H9 (cell line): ENCODE results near the gene PARP3. TPM values are rescaled to one million over a fixed set of nuclear protein-coding genes. Genes with fewer than 3 reads are reported as not detected.
A peak's percentile ranks its signal among the peaks of the same experiment; 100 is the strongest.

ENCODE experiments used
- DNase-seq: peaks from one replicate; pipeline ENCODE4 v3.0.0-alpha.2; 2017
- H2AFZ ChIP-seq: one replicate; pipeline ENCODE4 v1.6.1; 2013; ENCODE audit warnings: mild to moderate bottlenecking, low read length, control low read depth, moderate library complexity
- H2AK5ac ChIP-seq: 2 replicates; pipeline ENCODE4 v1.6.1; 2013; ENCODE audit warnings: low read length, control low read depth, mixed read lengths; ENCODE audit not compliant: insufficient read length
- H2BK120ac ChIP-seq: one replicate; pipeline ENCODE4 v1.6.1; 2013; ENCODE audit warnings: low read depth, mild to moderate bottlenecking, low read length, control low read depth, inconsistent platforms; ENCODE audit not compliant: poor library complexity, severe bottlenecking
- H2BK12ac ChIP-seq: 2 replicates; pipeline ENCODE4 v1.6.1; 2013; ENCODE audit warnings: low read length, control low read depth, mixed read lengths, low read depth; ENCODE audit not compliant: insufficient read length
- H2BK15ac ChIP-seq: 2 replicates; pipeline ENCODE4 v1.6.1; 2013; ENCODE audit warnings: low read depth, low read length, control low read depth
- H2BK20ac ChIP-seq: one replicate; pipeline ENCODE4 v1.6.1; 2013; ENCODE audit warnings: low read depth, mild to moderate bottlenecking, low read length, control low read depth, inconsistent platforms; ENCODE audit not compliant: poor library complexity, severe bottlenecking
- H2BK5ac ChIP-seq: 2 replicates; pipeline ENCODE4 v1.6.1; 2013; ENCODE audit warnings: low read length, control low read depth, mixed read lengths; ENCODE audit not compliant: insufficient read length
- H3K14ac ChIP-seq: 2 replicates; pipeline ENCODE4 v1.6.1; 2013; ENCODE audit warnings: low read length, control low read depth; ENCODE audit not compliant: insufficient read depth
- H3K18ac ChIP-seq: 2 replicates; pipeline ENCODE4 v1.6.1; 2013; ENCODE audit warnings: low read depth, mild to moderate bottlenecking, mixed read lengths, low read length, control low read depth; ENCODE audit not compliant: insufficient read length
- H3K23ac ChIP-seq: 2 replicates; pipeline ENCODE4 v1.6.1; 2013; ENCODE audit warnings: low read length, control low read depth, mixed read lengths, low read depth; ENCODE audit not compliant: insufficient read length
- H3K23me2 ChIP-seq: 2 replicates; pipeline ENCODE4 v1.6.1; 2013; ENCODE audit warnings: low read depth, mild to moderate bottlenecking, mixed read lengths, low read length, control low read depth; ENCODE audit not compliant: insufficient read length, poor library complexity, severe bottlenecking
- H3K27ac ChIP-seq: 2 replicates; pipeline ENCODE4 v1.5.1; 2013; ENCODE audit warnings: low read length, control low read depth, mixed read lengths, low read depth; ENCODE audit not compliant: insufficient read length
- H3K27me3 ChIP-seq: 2 replicates; pipeline ENCODE4 v1.6.1; 2013; ENCODE audit warnings: low read length, control low read depth, inconsistent platforms; ENCODE audit not compliant: insufficient read depth
- H3K4ac ChIP-seq: 2 replicates; pipeline ENCODE4 v1.6.1; 2013; ENCODE audit warnings: low read depth, mild to moderate bottlenecking, control low read depth, inconsistent platforms, low read length, moderate library complexity
- H3K4me1 ChIP-seq: 2 replicates; pipeline ENCODE4 v1.6.1; 2013; ENCODE audit warnings: low read length, control low read depth, inconsistent platforms; ENCODE audit not compliant: insufficient read depth
- H3K4me2 ChIP-seq: 2 replicates; pipeline ENCODE4 v1.6.1; 2013; ENCODE audit warnings: low read length, control low read depth, mixed read lengths; ENCODE audit not compliant: insufficient read length, insufficient read depth
- H3K56ac ChIP-seq: 2 replicates; pipeline ENCODE4 v1.6.1; 2013; ENCODE audit warnings: low read depth, mild to moderate bottlenecking, mixed read lengths, low read length, control low read depth; ENCODE audit not compliant: insufficient read length
- H3K79me1 ChIP-seq: 2 replicates; pipeline ENCODE4 v1.6.1; 2013; ENCODE audit warnings: low read depth, mild to moderate bottlenecking, moderate library complexity, low read length, control low read depth, inconsistent platforms; ENCODE audit not compliant: insufficient read depth, poor library complexity, severe bottlenecking
- H3K79me2 ChIP-seq: 2 replicates; pipeline ENCODE4 v1.6.1; 2013; ENCODE audit warnings: low read length, control low read depth, inconsistent platforms; ENCODE audit not compliant: insufficient read depth
- H3K9ac ChIP-seq: 2 replicates; pipeline ENCODE4 v1.6.1; 2013; ENCODE audit warnings: low read length, control low read depth, mixed read lengths; ENCODE audit not compliant: insufficient read length; ENCODE audit errors: extremely low read depth
- H3K9me3 ChIP-seq: one replicate; pipeline ENCODE4 v1.6.1; 2013; ENCODE audit warnings: low read depth, low read length, inconsistent platforms; ENCODE audit not compliant: control insufficient read depth
- H3T11ph ChIP-seq: one replicate; pipeline ENCODE4 v1.6.1; 2013; ENCODE audit warnings: mild to moderate bottlenecking, low read length, control low read depth, inconsistent platforms
- H4K20me1 ChIP-seq: one replicate; pipeline ENCODE4 v1.6.1; 2013; ENCODE audit not compliant: control insufficient read depth, insufficient read length, insufficient read depth
- H4K5ac ChIP-seq: 2 replicates; pipeline ENCODE4 v1.6.1; 2013; ENCODE audit warnings: low read depth, mild to moderate bottlenecking, mixed read lengths, low read length, control low read depth; ENCODE audit not compliant: insufficient read length
- H4K8ac ChIP-seq: replicated peaks from 2 replicates; pipeline ENCODE4 v1.6.1; 2013; ENCODE audit warnings: low read length, control low read depth, mixed read lengths, low read depth; ENCODE audit not compliant: insufficient read length
- H4K91ac ChIP-seq: 2 replicates; pipeline ENCODE4 v1.6.1; 2013; ENCODE audit warnings: low read depth, mild to moderate bottlenecking, moderate library complexity, mixed read lengths, low read length, control low read depth; ENCODE audit not compliant: insufficient read length
- H3K27ac Mint-ChIP-seq, 3 experiments: 2 replicates in 2 of 3; 3 replicates in 1 of 3; pipeline ENCODE4 v1.8.0; 2020 to 2021; ENCODE audit warnings: mixed read lengths in 3 of 3, mild to moderate bottlenecking in 1 of 3, moderate library complexity in 1 of 3
- H3K27me3 Mint-ChIP-seq: 2 replicates; pipeline ENCODE4 v1.8.0; 2021; ENCODE audit warnings: low read depth, mild to moderate bottlenecking, moderate library complexity, mixed read lengths
- H3K36me3 Mint-ChIP-seq, 3 experiments: 2 replicates in 2 of 3; 3 replicates in 1 of 3; pipeline ENCODE4 v1.8.0; 2020 to 2021; ENCODE audit warnings: low read depth in 3 of 3, mixed read lengths in 3 of 3; ENCODE audit not compliant: insufficient read depth in 1 of 3
- H3K4me1 Mint-ChIP-seq, 2 experiments: 2 replicates each; pipeline ENCODE4 v1.8.0; 2020; ENCODE audit warnings: mixed read lengths in 2 of 2
- H3K4me3 Mint-ChIP-seq, 2 experiments: 2 replicates in 1 of 2; 3 replicates in 1 of 2; pipeline ENCODE4 v1.8.0; 2020 to 2021; ENCODE audit warnings: mild to moderate bottlenecking in 2 of 2, mixed read lengths in 2 of 2, moderate library complexity in 1 of 2
- H3K9me3 Mint-ChIP-seq, 2 experiments: 2 replicates in 1 of 2; 3 replicates in 1 of 2; pipeline ENCODE4 v1.8.0; 2020; ENCODE audit warnings: mild to moderate bottlenecking in 2 of 2, mixed read lengths in 2 of 2, moderate library complexity in 1 of 2
- CTCF ChIP-seq: fragments of 200-600 bp; sonication (generic); conservative IDR thresholded peaks from 3 replicates; pipeline ENCODE4 v1.8.0; 2021; ENCODE audit warnings: antibody characterized with exemption, mild to moderate bottlenecking
- WGBS: extraction: QIAGEN DNeasy Blood & Tissue Kit; methylation state at CpG from one replicate; pipeline ENCODE4 v1.1.7; 2013; ENCODE audit warnings: missing lambda C conversion rate, low lambda C conversion rate, mixed read lengths; ENCODE audit not compliant: insufficient read length; ENCODE audit errors: extremely low coverage; 5-methylcytosine and 5-hydroxymethylcytosine counted together
- long read RNA-seq: library from polyadenylated mRNA; unstranded; transcript quantifications from one replicate; pipeline ENCODE4 v2.0.0, GENCODE V29; 2020
- total RNA-seq: library from RNA; stranded (reverse); gene quantifications from 2 replicates; pipeline ENCODE4 v1.2.1, GENCODE V29; 2021

Gene PARP3
- total RNA-seq: 1.3 and 2.1 TPM in 2 replicates
- long read RNA-seq, partial matches to known transcripts: 1 of 3 reads
- long read RNA-seq, other reads (novel, unspliced or antisense): 1 of 3 reads

GRCh38 chr3:51941798-51942602 lies at the start of gene PARP3, which contains the start of gene RRP9:
Gene PARP3, plus strand, starts transcription at chr3:51942363. Its CDS starts 993 bp downstream, at chr3:51943356.
Gene RRP9, minus strand, starts transcription at chr3:51941904. Its CDS starts 37 bp downstream, at chr3:51941867.
- no CpG with 5 or more reads among the region's 67 CpGs for WGBS
- Mint-ChIP-seq H3K27ac (peak within 1 kb of the TSS; percentile 17 to 71 (median 19); a peak in 2 of 7 replicates), H3K27me3 (peaks cover 44% of the 10 kb centered on the region), H3K4me1 (peaks cover 17 to 18% of the 10 kb centered on the region in 2 experiments), H3K4me3 (peak within 1 kb of the TSS; percentile 87 to 93), H3K9me3 (no peaks in the 10 kb centered on the region; a peak in 1 of 5 replicates), H3K36me3 (peaks cover 21 to 35% (median 32%) of the 10 kb centered on the region in 3 experiments; a peak in 6 of 7 replicates)
- peak; percentile 100 for TF ChIP-seq CTCF
- Histone ChIP-seq H3K79me1 (peaks cover 14% of the 10 kb centered on the region), H3K9me3 (no peaks in the 10 kb centered on the region), H2AFZ (no peak within 1 kb of the TSS), H3K27me3 (no peaks in the 10 kb centered on the region), H3K14ac (no peak within 1 kb of the TSS), H4K20me1 (no peaks in the 10 kb centered on the region), H3K4me2 (peak within 1 kb of the TSS; percentile 87), H2BK15ac (no peak within 1 kb of the TSS), H2BK5ac (no peak within 1 kb of the TSS), H3T11ph (no peak within 1 kb of the TSS), H2BK20ac (no peak within 1 kb of the TSS), H4K8ac (no peak within 1 kb of the TSS), H3K23me2 (peaks cover 16% of the 10 kb centered on the region), H4K5ac (no peak within 1 kb of the TSS), H3K27ac (no peak within 1 kb of the TSS), H3K56ac (no peak within 1 kb of the TSS), H3K79me2 (peaks cover 10% of the 10 kb centered on the region), H3K4me1 (0 out of 2 replicates have a peak, but pooled peaks cover 2% of the 10 kb centered on the region), H2AK5ac (no peak within 1 kb of the TSS), H2BK12ac (no peak within 1 kb of the TSS), H3K9ac (peak within 1 kb of the TSS; percentile 65), H3K4ac (no peak within 1 kb of the TSS), H4K91ac (no peak within 1 kb of the TSS), H2BK120ac (no peak within 1 kb of the TSS), H3K23ac (no peak within 1 kb of the TSS), H3K18ac (peak within 1 kb of the TSS; percentile 12)
- peak; percentile 100 for DNase-seq
